Glomerular visceral epithelial cell (primary cell): ENCODE measurements around the gene ZSWIM6.

Experiments used
- DNase-seq: peaks from one replicate; pipeline ENCODE4 v3.0.0-alpha.2; 2016; ENCODE audit errors: extremely low spot score

Gene ZSWIM6

GRCh38 chr5:61441742-61442141 lies 109.7 kb downstream of the ZSWIM6 start:
- DNase-seq = no peak

GRCh38 chr5:61447780-61448495 lies 115.9 kb downstream of the ZSWIM6 start:
- no peak for DNase-seq

- peak; percentile 78 for DNase-seq
Observed at GRCh38 chr5:61449804-61450492, 117.9 kb downstream of the ZSWIM6 start.

GRCh38 chr5:61450493-61451279 lies 118.6 kb downstream of the ZSWIM6 start:
- DNase-seq = peak; percentile 59

GRCh38 chr5:61455179-61456006 lies 123.3 kb downstream of the ZSWIM6 start:
- DNase-seq = no peak

GRCh38 chr5:61460471-61460870 lies 128.4 kb downstream of the ZSWIM6 start:
- DNase-seq = no peak

GRCh38 chr5:61461417-61461816 lies 129.4 kb downstream of the ZSWIM6 start:
- DNase-seq = no peak

GRCh38 chr5:61461926-61462325 lies 129.9 kb downstream of the ZSWIM6 start:
- DNase-seq = no peak

- DNase-seq = no peak
Observed at GRCh38 chr5:61463596-61463995, 131.5 kb downstream of the ZSWIM6 start.

- DNase-seq = no peak
Observed at GRCh38 chr5:61464512-61464911, 132.5 kb downstream of the ZSWIM6 start.

GRCh38 chr5:61465066-61465465 lies 133.0 kb downstream of the ZSWIM6 start:
- no peak for DNase-seq

GRCh38 chr5:61465496-61465895 lies 133.4 kb downstream of the ZSWIM6 start:
- no peak for DNase-seq

GRCh38 chr5:61466017-61466416 lies 134.0 kb downstream of the ZSWIM6 start:
- DNase-seq = no peak

- peak; percentile 71 for DNase-seq
Observed at GRCh38 chr5:61467766-61468482, 135.9 kb downstream of the ZSWIM6 start.

GRCh38 chr5:61468483-61468865 lies 136.4 kb downstream of the ZSWIM6 start:
- no peak for DNase-seq

- no peak for DNase-seq
Observed at GRCh38 chr5:61471352-61471751, 139.3 kb downstream of the ZSWIM6 start.

- no peak for DNase-seq
Observed at GRCh38 chr5:61472172-61472958, 140.3 kb downstream of the ZSWIM6 start.

GRCh38 chr5:61474746-61475145 lies 142.7 kb downstream of the ZSWIM6 start:
- DNase-seq = no peak

- no peak for DNase-seq
Observed at GRCh38 chr5:61477788-61478187, 145.7 kb downstream of the ZSWIM6 start.
